SU-DHL-6 (cell line): ENCODE results near the gene CNN2.

ENCODE experiments used
- H2AFZ ChIP-seq: fragments of 200-600 bp; sonication (generic); 2 replicates; pipeline ENCODE4 v1.6.1; 2014; ENCODE audit warnings: low read depth, mild to moderate bottlenecking, moderate library complexity, mixed read lengths, antibody characterized with exemption, low read length; ENCODE audit not compliant: severe bottlenecking
- H3F3A ChIP-seq: fragments of 200-600 bp; shearing (Covaris generic); 2 replicates; pipeline ENCODE4 v1.6.0; 2016; ENCODE audit warnings: antibody characterized with exemption, mild to moderate bottlenecking; ENCODE audit not compliant: insufficient read depth
- H3K27ac ChIP-seq: fragments of 200-600 bp; sonication (generic); 2 replicates; pipeline ENCODE4 v1.5.1; 2016; ENCODE audit warnings: low read depth, mild to moderate bottlenecking, low read length, moderate library complexity, mixed read lengths
- H3K27me3 ChIP-seq: fragments of 200-600 bp; sonication (generic), shearing (Covaris generic); 2 replicates; pipeline ENCODE4 v1.6.0; 2014; ENCODE audit warnings: mild to moderate bottlenecking, low read length
- H3K36me3 ChIP-seq: fragments of 200-600 bp; sonication (generic); 2 replicates; pipeline ENCODE4 v1.6.1; 2014; ENCODE audit warnings: mild to moderate bottlenecking, low read length, mixed read lengths
- H3K4me2 ChIP-seq: fragments of 300-600, 200-600 bp; shearing (Covaris generic), sonication (generic); 2 replicates; pipeline ENCODE4 v1.6.0; 2014; ENCODE audit warnings: low read length, low read depth, mild to moderate bottlenecking; ENCODE audit not compliant: poor library complexity, severe bottlenecking
- H3K4me3 ChIP-seq: fragments of 200-600 bp; sonication (generic); 2 replicates; pipeline ENCODE4 v1.5.1; 2014; ENCODE audit warnings: antibody characterized with exemption, low read length, mild to moderate bottlenecking, mixed read lengths; ENCODE audit not compliant: insufficient read depth, poor library complexity, severe bottlenecking
- H3K79me2 ChIP-seq: fragments of 200-600 bp; sonication (generic); 2 replicates; pipeline ENCODE4 v1.6.1; 2014; ENCODE audit warnings: mild to moderate bottlenecking, low read length, moderate library complexity; ENCODE audit not compliant: insufficient read depth
- H3K9ac ChIP-seq: fragments of 200-600 bp; sonication (generic); 2 replicates; pipeline ENCODE4 v1.7.0; 2014; ENCODE audit warnings: mild to moderate bottlenecking, low read length
- H3K9me2 ChIP-seq: fragments of 200-600 bp; sonication (generic); replicated peaks from 2 replicates; pipeline ENCODE4 v1.6.1; 2014; ENCODE audit warnings: low read length; ENCODE audit not compliant: insufficient read depth
- H3K9me3 ChIP-seq: fragments of 200-600 bp; sonication (generic); 2 replicates; pipeline ENCODE4 v1.6.1; 2014; ENCODE audit warnings: low read length, mixed read lengths; ENCODE audit not compliant: insufficient read depth
- H4K20me1 ChIP-seq: fragments of 200-600 bp; sonication (generic); 2 replicates; pipeline ENCODE4 v1.6.1; 2014; ENCODE audit warnings: low read depth, mild to moderate bottlenecking, antibody characterized with exemption, low read length, moderate library complexity, mixed read lengths
- EZH2phosphoT487 ChIP-seq: fragments of 200-600 bp; sonication (generic), shearing (Covaris generic); conservative IDR thresholded peaks from 2 replicates; pipeline ENCODE4 v1.6.1; 2018; ENCODE audit warnings: mild to moderate bottlenecking, antibody characterized with exemption, low read length, moderate library complexity, mixed read lengths
- TF ChIP-seq, protein P1 (sequence below): fragments of 200-600 bp; sonication (generic); IDR thresholded peaks from one replicate; pipeline ENCODE4 v1.5.1; 2017; ENCODE audit warnings: antibody characterized with exemption, mild to moderate bottlenecking, low read length, moderate library complexity; ENCODE audit not compliant: insufficient read depth, poor library complexity, severe bottlenecking

CNN2 gene

DNA sequence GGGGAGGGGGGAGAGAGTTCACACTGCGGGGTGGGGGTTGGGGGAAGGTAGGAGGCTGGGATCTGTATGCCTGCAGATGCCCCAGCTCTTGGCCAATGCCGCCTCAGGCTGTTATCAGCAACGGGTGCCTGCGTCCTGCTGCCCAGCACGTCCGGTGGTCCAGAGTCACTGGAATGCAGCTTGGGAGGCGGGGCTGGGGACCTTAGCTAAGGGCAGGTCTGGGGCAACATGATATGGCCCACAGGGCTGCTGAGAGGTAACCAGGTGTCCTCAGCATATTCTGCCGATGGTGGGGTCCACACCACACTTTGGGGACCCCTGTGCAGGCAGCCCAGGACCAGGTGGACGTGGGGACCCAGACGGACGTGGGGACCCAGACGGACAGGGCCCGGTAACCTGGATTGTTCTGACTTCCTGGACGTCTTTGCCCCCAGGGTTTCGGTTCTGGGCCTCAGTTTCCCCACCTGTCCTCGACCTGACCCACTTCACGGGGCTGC is 39.9 kb downstream of the CNN2 start:
- Histone ChIP-seq H3K27ac (peak overlapping the region; percentile 89), H3K79me2 (peaks cover 21% of the 10 kb centered on the region), H3F3A (peaks cover 27% of the 10 kb centered on the region), H3K36me3 (no peaks in the 10 kb centered on the region), H3K27me3 (no peaks in the 10 kb centered on the region), H3K4me2 (peak overlapping the region; percentile 74), H4K20me1 (no peaks in the 10 kb centered on the region), H3K9ac (peak overlapping the region; percentile 96), H3K4me3 (peak overlapping the region; percentile 88), H2AFZ (no peak overlapping the region), H3K9me3 (no peaks in the 10 kb centered on the region), H3K9me2 (no peaks in the 10 kb centered on the region)
- TF ChIP-seq, protein P1, sequence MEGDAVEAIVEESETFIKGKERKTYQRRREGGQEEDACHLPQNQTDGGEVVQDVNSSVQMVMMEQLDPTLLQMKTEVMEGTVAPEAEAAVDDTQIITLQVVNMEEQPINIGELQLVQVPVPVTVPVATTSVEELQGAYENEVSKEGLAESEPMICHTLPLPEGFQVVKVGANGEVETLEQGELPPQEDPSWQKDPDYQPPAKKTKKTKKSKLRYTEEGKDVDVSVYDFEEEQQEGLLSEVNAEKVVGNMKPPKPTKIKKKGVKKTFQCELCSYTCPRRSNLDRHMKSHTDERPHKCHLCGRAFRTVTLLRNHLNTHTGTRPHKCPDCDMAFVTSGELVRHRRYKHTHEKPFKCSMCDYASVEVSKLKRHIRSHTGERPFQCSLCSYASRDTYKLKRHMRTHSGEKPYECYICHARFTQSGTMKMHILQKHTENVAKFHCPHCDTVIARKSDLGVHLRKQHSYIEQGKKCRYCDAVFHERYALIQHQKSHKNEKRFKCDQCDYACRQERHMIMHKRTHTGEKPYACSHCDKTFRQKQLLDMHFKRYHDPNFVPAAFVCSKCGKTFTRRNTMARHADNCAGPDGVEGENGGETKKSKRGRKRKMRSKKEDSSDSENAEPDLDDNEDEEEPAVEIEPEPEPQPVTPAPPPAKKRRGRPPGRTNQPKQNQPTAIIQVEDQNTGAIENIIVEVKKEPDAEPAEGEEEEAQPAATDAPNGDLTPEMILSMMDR = no peak
- no peak for TF ChIP-seq EZH2phosphoT487

GRCh38 chr19:1066748-1067340 is 40.4 kb downstream of the CNN2 start, which contains the start of gene ARHGAP45:
Gene ARHGAP45 (plus strand): TSS chr19:1067167. CDS start chr19:1067406, 239 bp downstream.
- H3K4me3 ChIP-seq = peak within 1 kb of the TSS; percentile 88
- peak within 1 kb of the TSS; percentile 13 for H2AFZ ChIP-seq
- no peaks in the 10 kb centered on the region for H3K9me2 ChIP-seq
- H3K9ac ChIP-seq = peak within 1 kb of the TSS; percentile 96
- no peaks in the 10 kb centered on the region for H4K20me1 ChIP-seq
- H3K36me3 ChIP-seq = no peaks in the 10 kb centered on the region
- H3K79me2 ChIP-seq = peaks cover 21% of the 10 kb centered on the region
- H3K4me2 ChIP-seq = peak within 1 kb of the TSS; percentile 74
- H3K27ac ChIP-seq = peak within 1 kb of the TSS; percentile 89
- H3K9me3 ChIP-seq = no peaks in the 10 kb centered on the region
- peaks cover 31% of the 10 kb centered on the region for H3F3A ChIP-seq
- TF ChIP-seq EZH2phosphoT487 = no peak
- TF ChIP-seq, protein P1 = no peak
- no peaks in the 10 kb centered on the region for H3K27me3 ChIP-seq

GRCh38 chr19:1067341-1067957 is 41.0 kb downstream of the CNN2 start:
- H3K79me2 ChIP-seq = peaks cover 21% of the 10 kb centered on the region
- peak overlapping the region; percentile 13 for H2AFZ ChIP-seq
- H3K9me3 ChIP-seq = no peaks in the 10 kb centered on the region
- peak overlapping the region; percentile 88 for H3K4me3 ChIP-seq
- TF ChIP-seq EZH2phosphoT487 = no peak
- TF ChIP-seq, protein P1 = no peak
- H4K20me1 ChIP-seq = no peaks in the 10 kb centered on the region
- no peaks in the 10 kb centered on the region for H3K27me3 ChIP-seq
- H3K4me2 ChIP-seq = peak overlapping the region; percentile 74
- H3K9ac ChIP-seq = peak overlapping the region; percentile 96
- H3K36me3 ChIP-seq = no peaks in the 10 kb centered on the region
- H3K27ac ChIP-seq = peak overlapping the region; percentile 89
- H3F3A ChIP-seq = peaks cover 36% of the 10 kb centered on the region
- no peaks in the 10 kb centered on the region for H3K9me2 ChIP-seq
